HepG2 (cell line): ENCODE measurements around the gene NMBR. TPM values are rescaled to one million over a fixed set of nuclear protein-coding genes. Genes with fewer than 3 reads are reported as not detected.
"Not testable (repeated sequence)": the region's sequence is repeated elsewhere in the genome, so short reads cannot be mapped to it uniquely, and the experiment has no call there.

ENCODE experiments used
- ATAC-seq: fragments of 200-7000 bp; cut with Tn5 transposase; 3 replicates; pipeline ENCODE4 v1.9.1; 2020; ENCODE audit warnings: mild to moderate bottlenecking, moderate library complexity
- BruUV-seq: library from RNA; stranded (reverse); fragments of 400-500 nt; replicated peaks from 2 replicates; lab custom pipeline; 2021; lab: Mats Ljungman, UMichigan
- CTCF ChIA-PET: fragments of 300-600 bp; formaldehyde crosslinking; extraction: SDS; loops from one replicate; lab custom pipeline; 2021; ENCODE audit warnings: low total read pairs, inconsistent platforms, low intra/inter-chr PET ratio; lab: Yijun Ruan, JAX
- POLR2A ChIA-PET: fragments of 350-600 bp; sonication (Branson Sonifier 250); formaldehyde crosslinking; loops from one replicate; lab custom pipeline; 2020; ENCODE audit warnings: antibody characterized with exemption, inconsistent platforms; lab: Yijun Ruan, JAX
- DNase-seq: peaks from one replicate; pipeline ENCODE4 v3.0.0-alpha.2; 2015; ENCODE audit warnings: low spot score
- FAIRE-seq: peaks from 3 replicates; lab custom pipeline; 2011; peaks lifted over from hg19 to GRCh38; lab: Jason Lieb, UNC
- H2AFZ ChIP-seq: one replicate; pipeline ENCODE4 v1.6.1; 2011; ENCODE audit warnings: low read length, inconsistent platforms
- H3K27ac ChIP-seq: fragments of 300-600 bp; 3 replicates; pipeline ENCODE4 v1.8.0; 2011; ENCODE audit warnings: mixed run types, mild to moderate bottlenecking, mixed read lengths, low read length, inconsistent platforms; ENCODE audit not compliant: insufficient read depth; ENCODE audit errors: extremely low read length
- H3K27me3 ChIP-seq, 2 experiments: fragments of 200-600 bp in 1 of 2; 2 replicates in 1 of 2; 3 replicates in 1 of 2; pipeline versions ENCODE4 v1.6.0 to v1.8.0; 2011; ENCODE audit warnings: low read length in 2 of 2, mild to moderate bottlenecking in 2 of 2, moderate library complexity in 2 of 2, inconsistent platforms in 1 of 2; ENCODE audit not compliant: insufficient read depth in 2 of 2, control insufficient read depth in 1 of 2
- H3K36me3 ChIP-seq, 2 experiments: fragments of 200-600 bp in 1 of 2; replicated peaks in 1 of 2; 2 replicates in 1 of 2; 3 replicates in 1 of 2; pipeline versions ENCODE4 v1.5.1 to v1.8.0; 2011; ENCODE audit warnings: low read length in 2 of 2, inconsistent platforms in 1 of 2; ENCODE audit not compliant: insufficient read depth in 2 of 2, control insufficient read depth in 1 of 2
- H3K4me1 ChIP-seq: 2 replicates; pipeline ENCODE4 v1.5.1; 2012; ENCODE audit warnings: low read length, inconsistent platforms; ENCODE audit not compliant: insufficient read depth
- H3K4me2 ChIP-seq: 2 replicates; pipeline ENCODE4 v1.6.0; 2011; ENCODE audit warnings: low read depth, low read length, inconsistent platforms
- H3K4me3 ChIP-seq, 3 experiments: fragments of 200-600 bp in 1 of 3; sonication (generic), shearing (Covaris generic) in 1 of 3; replicated peaks in 1 of 3; 2 replicates each; pipeline ENCODE4 v1.5.1; 2011 to 2016; ENCODE audit warnings: low read length in 3 of 3, inconsistent platforms in 2 of 3, low read depth in 2 of 3, mild to moderate bottlenecking in 2 of 3, control low read depth in 1 of 3, mixed read lengths in 1 of 3; ENCODE audit not compliant: insufficient read depth in 1 of 3
- H3K79me2 ChIP-seq: one replicate; pipeline ENCODE4 v1.6.1; 2011; ENCODE audit warnings: low read length, inconsistent platforms; ENCODE audit not compliant: insufficient read depth
- H3K9ac ChIP-seq: 2 replicates; pipeline ENCODE4 v1.6.0; 2011; ENCODE audit warnings: mild to moderate bottlenecking, low read depth, low read length, inconsistent platforms; ENCODE audit not compliant: insufficient read depth
- H3K9me3 ChIP-seq: 2 replicates; pipeline ENCODE4 v1.5.1; 2012; ENCODE audit warnings: mild to moderate bottlenecking, low read length
- H4K20me1 ChIP-seq: 2 replicates; pipeline ENCODE4 v1.6.0; 2011; ENCODE audit warnings: inconsistent platforms, mild to moderate bottlenecking, low read length, moderate library complexity; ENCODE audit not compliant: insufficient read depth
- NR1H2 ChIP-seq: sonication (generic); formaldehyde crosslinking; IDR thresholded peaks from 2 replicates; pipeline ENCODE4 v1.8.1; 2022; ENCODE audit warnings: low read depth, missing genetic modification reagents, borderline replicate concordance
- ZFAT ChIP-seq: sonication (generic); formaldehyde crosslinking; conservative IDR thresholded peaks from 2 replicates; pipeline ENCODE4 v1.8.1; 2023; ENCODE audit warnings: missing genetic modification reagents, inconsistent platforms
- WGBS: methylation state at CpG from one replicate; pipeline ENCODE4 v1.1.6; 2017; ENCODE audit warnings: low lambda C conversion rate; 5-methylcytosine and 5-hydroxymethylcytosine counted together
- in situ Hi-C: cut with HindIII; loops from 2 replicates; pipeline ENCODE4 v1.10.0; 2017; ENCODE audit warnings: low pct_unique_long_range_greater_than_20kb; ENCODE audit not compliant: extremely low pct_ligation_motif_present
- intact Hi-C: fragments of 100-400 bp; cut with micrococcal nuclease; formaldehyde crosslinking; loops from one replicate; pipeline ENCODE4 v1.10.0; 2022; ENCODE audit not compliant: unreplicated experiment
- polyA plus RNA-seq, 8 experiments: library from polyadenylated mRNA; depleted of rRNA in 3 of 8; stranded (reverse) in 7 of 8; unstranded in 1 of 8; fragments of >200 nt; fragmentation: Illumina TruSeq in 4 of 8; extraction: Trizol in 4 of 8; gene quantifications; 2 replicates each; pipeline versions ENCODE4 v1.2.1 to v1.2.3, GENCODE V29; 2011 to 2016; ENCODE audit warnings: low read depth in 4 of 8, missing spikeins in 1 of 8, mixed read lengths in 1 of 8; ENCODE audit not compliant: insufficient read depth in 1 of 8
- total RNA-seq, 5 experiments: library from RNA; depleted of rRNA; stranded (reverse); fragments of >200 nt; fragmentation: Illumina TruSeq; extraction: Trizol; gene quantifications; 2 replicates each; pipeline ENCODE4 v1.2.3, GENCODE V29; 2016; ENCODE audit warnings: low read depth in 1 of 5

The NMBR gene
- total and polyA plus RNA-seq, 2 of the 13 experiments (the other 11 are each of a cell fraction or from before 2014, with no cell fraction given), result not detected

- FAIRE-seq (no peak), ATAC-seq (no peak), DNase-seq (no peak)
- Histone ChIP-seq H3K4me1 (peaks cover 27% of the 10 kb centered on the region), H2AFZ (no peak overlapping the region), H3K4me2 (no peak overlapping the region), H3K27me3 (no peaks in the 10 kb centered on the region), H3K27ac (no peak overlapping the region), H3K79me2 (peaks cover 97% of the 10 kb centered on the region), H3K9me3 (no peaks in the 10 kb centered on the region), H4K20me1 (peaks cover 19% of the 10 kb centered on the region), H3K4me3 (no peak overlapping the region), H3K36me3 (peaks cover 0 to 13% of the 10 kb centered on the region in 2 experiments; a peak in 2 of 5 replicates), H3K9ac (no peak overlapping the region)
- no TSS peak for BruUV-seq
- in situ Hi-C loops, result no loop called here
- TF ChIP-seq NR1H2 (CRISPR knock-in tag), result no peak
- TF ChIP-seq ZFAT (CRISPR knock-in tag), result no peak
- CTCF ChIA-PET, result no interaction called here
- POLR2A ChIA-PET, result no interaction called here
- intact Hi-C loops, result no loop called here
These were observed 5.8 kb upstream of the NMBR start for GRCh38 chr6:142152746-142153145.

GRCh38 chr6:142141531-142141930, 5.4 kb downstream of the NMBR start:
- H3K4me1 ChIP-seq, FAIRE-seq, intact Hi-C loops, H3K27ac ChIP-seq, CTCF ChIA-PET, H3K4me2 ChIP-seq, DNase-seq, H2AFZ ChIP-seq, H3K36me3 ChIP-seq, H3K9ac ChIP-seq, ATAC-seq, BruUV-seq, H4K20me1 ChIP-seq, POLR2A ChIA-PET, H3K79me2 ChIP-seq, in situ Hi-C loops, H3K9me3 ChIP-seq, H3K27me3 ChIP-seq, H3K4me3 ChIP-seq: not testable (repeated sequence)
- WGBS, result 41% methylated on average over 13 of the region's 13 CpGs
